GM23338 (cell line): ENCODE data around the gene DIPK2B.

Source experiments
- CREB1 ChIP-seq: fragments of 250-450 bp; sonication (Bioruptor Pico); IDR thresholded peaks from 2 replicates; pipeline ENCODE4 v1.5.0; 2020; ENCODE audit warnings: low read depth, mild to moderate bottlenecking, moderate library complexity
- CTCF ChIP-seq, 2 experiments: fragments of 200-600 bp in 1 of 2; sonication (generic) in 1 of 2; conservative IDR thresholded peaks; 2 replicates each; pipeline versions ENCODE4 v1.5.1 to v1.6.1; 2016 to 2017; ENCODE audit warnings: antibody characterized with exemption in 2 of 2, low read depth in 2 of 2, mild to moderate bottlenecking in 2 of 2, moderate library complexity in 1 of 2

- no peak for TF ChIP-seq CTCF (conservative IDR thresholded peaks at IDR 0.05; ENCODE audit: low read depth in 2 of 2)
- TF ChIP-seq CREB1 (CRISPR knock-in tag): no peak
Measured at GRCh38 chrX:45191383-45191782, 9.3 kb downstream of the DIPK2B start.
